GM19099 (cell line): Measurements from ENCODE around the gene DAB2.

ENCODE experiments used
- POLR2A ChIP-seq: IDR thresholded peaks from 3 replicates; pipeline ENCODE4 v1.6.1; 2011; ENCODE audit warnings: low read depth; ENCODE audit not compliant: insufficient read length; ENCODE audit errors: extremely low read depth

The DAB2 gene

DNA sequence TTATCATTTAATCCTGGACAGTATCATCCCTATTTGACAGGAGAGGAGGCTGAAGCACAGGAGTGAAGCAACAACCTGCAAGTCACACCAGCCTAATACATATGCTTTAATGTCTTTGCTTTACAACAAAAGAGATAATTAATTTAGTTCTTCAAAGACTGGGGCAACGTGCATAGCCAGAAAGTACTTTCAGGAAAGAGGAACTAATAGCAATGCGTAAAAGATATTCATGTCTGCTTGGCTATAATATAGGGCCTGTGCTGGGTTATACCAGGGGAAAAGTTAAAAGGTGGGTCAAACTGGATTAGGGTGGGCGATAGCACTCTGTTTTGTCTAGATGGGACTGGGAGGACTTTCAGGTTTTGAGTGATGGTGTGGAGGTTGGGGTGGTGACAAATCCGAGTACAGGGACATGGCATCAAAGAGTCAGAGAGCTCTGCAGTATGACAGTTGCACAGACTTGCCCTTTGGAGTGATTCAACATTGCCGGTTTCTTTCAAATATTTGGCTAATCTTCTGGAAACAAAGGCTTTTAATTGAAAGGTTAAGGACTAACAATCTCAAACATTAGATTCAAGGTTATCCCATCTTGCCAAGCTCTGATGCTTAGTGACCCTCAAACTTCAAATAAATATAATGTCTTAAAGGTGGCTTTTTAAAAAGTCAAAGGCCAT, 11.9 kb downstream of the DAB2 start:
- no peak for TF ChIP-seq POLR2A

DNA sequence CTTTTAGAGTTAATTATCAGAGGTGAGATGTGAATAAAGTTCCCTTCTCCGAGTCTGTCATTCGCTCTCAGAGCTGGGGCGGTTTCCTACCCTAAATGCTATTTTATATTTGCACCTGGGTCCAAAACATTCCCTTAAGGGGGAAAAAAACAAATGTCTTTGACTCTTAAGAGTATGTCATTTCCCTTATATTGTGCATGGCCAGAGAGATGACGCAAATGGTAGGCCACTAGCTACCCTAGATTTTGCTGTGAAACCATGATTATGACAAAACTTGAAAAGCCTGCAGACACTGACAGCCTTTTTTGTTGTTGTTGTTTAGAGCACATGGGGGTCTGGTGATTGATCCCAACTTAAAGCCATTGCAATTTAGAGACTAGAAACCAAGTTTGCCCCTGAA, 12.8 kb downstream of the DAB2 start:
- TF ChIP-seq POLR2A: no peak

DNA sequence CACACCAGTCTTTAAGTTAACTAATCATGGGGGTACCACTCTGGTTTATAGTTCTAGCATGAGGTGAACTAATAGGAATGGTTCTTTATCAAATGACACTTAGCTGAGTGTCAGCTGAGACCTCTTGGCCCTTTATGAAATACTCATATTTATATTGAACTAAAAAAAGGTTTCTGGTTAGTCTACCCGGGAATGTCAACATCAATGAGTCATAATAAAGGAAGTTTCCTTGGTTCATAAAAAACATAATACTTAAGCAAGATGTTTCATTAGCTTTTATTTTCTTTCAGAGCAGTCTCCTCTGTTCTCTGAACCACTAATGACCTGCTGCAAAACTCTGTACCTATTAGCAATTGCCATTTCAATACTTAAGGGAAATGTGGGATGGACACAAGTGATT, 13.7 kb downstream of the DAB2 start:
- TF ChIP-seq POLR2A: no peak

DNA sequence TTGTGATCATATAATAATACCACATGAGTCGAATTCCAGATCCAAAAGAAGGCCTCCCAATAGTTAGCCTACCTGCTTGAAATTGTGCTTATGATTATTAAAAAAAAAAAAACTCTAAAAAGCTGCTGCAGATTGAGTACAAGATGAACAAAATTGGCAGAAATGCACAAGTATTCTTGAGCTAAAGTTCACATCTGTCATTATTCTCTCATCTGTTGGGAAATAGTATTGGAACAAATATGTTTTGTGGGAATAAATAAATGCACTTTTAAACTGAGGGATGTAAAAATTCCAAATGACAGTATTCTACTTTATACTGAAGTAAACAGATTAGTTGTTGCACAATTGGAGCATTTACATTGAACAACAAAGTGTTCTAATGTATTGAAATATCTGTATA, 15.7 kb downstream of the DAB2 start:
- TF ChIP-seq POLR2A: no peak

DNA sequence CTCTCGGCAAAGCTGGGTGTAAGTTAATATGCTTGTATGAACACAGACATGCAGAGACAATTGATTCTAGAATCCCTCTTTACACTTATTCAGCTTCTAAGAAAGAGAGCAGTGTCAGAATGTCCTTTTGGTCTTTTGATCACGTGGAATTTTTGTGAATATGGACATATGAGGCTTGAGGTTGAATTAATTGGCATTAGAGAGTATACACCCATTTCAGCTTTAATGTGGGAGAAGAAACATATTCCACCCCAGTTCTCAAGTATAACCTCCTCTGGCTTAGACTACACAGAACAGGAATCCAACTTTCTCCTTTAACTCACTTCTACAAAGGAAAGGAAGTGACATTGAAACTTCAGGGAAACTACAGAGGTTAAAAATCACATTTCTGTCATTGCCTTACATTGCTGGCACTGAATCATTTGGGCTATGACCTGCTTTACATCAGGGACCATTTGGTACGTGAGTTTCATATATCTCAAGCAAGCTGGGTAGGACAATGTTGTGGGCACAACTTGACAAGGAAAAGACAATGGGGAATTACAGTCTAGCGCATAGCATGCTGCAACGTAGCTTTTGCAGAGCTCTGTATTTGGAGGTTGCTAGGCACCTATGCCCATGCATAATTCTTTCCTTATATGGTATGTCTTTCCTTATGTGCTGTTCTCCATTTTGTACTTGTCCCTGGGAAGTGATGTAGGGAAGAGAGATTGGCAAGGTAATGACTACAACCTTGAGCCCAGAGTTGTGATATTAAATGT, 19.5 kb downstream of the DAB2 start:
- no peak for TF ChIP-seq POLR2A

DNA sequence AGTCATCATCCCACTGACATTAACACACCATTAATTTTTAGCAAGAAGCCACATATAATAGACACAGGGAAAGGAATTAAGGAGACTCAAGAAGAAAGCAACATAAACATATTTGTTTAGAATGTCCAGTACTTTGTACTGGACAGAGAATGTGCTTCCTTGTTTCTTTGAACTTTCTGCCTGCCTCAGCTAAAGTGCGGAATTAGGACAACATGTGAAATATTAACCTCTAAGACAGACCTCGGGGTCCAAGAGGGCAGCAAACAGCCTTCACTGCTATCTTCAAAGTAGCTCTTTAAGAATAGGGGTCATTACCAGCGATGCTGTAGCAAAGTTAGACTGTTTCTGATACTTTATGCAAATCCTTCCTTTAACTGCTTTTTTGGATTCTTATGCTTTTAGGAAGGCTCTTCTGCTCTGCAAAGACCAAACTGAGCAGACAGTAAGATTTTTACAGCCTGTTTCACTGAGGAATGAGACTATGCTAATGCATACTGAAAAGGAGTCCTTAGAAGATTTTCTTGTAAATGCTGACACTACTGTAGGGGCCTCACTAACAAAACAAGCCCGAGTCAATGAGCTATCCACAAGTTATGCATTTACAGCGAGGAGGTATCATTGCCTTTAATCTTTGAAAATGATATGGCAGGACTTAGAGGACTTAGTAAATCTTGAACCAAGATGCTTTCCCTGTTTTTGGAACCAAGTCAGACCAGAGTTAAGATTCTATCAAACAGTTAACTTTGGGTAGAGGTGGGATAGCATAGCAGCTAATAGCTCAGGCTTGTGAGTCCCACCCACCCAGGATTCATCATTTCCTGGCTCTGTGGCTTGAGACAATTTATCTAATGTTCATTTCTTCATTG, 23.8 kb downstream of the DAB2 start:
- TF ChIP-seq POLR2A: no peak

DNA sequence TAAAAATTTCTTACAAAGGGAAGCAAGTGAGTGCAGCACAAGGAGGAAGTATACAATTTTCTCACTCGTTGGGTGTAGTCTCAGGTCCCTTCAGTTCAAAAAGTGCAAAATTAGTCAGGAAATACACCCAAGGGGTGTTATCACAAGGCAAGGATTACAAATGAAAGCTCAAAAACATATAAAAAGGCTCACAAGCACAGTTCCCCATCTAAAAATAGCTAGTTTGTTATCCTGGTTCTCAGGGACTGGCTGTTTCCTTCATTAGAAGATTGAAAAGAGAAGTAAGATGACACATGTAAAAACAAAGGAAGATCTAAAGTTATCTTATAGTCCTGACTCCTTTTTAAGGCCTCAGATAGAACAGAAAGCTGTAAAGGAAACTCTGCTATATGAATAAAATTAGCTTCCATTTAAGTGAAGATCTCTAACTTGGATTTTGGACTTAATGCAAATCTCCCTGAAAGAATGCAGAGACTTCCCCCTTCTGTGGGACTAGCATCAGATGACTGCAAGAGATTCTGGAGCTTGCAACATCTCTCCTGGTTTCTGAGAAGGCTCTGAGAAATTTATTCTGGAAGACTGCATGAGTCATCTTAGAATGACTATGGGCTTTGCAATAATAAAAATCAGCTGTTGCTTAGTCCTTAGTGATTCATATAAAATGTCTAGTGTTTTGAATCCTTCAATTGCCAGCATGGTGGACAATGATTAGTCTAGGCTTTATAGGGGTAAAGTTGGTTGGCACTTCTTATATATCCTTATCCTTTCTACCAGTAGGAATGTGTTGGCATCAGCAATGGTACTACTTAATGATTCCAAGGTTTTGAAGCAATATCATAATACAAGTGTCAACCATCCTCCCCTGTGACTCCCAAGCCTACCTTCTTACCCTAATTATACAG, 25.4 kb downstream of the DAB2 start:
- no peak for TF ChIP-seq POLR2A

DNA sequence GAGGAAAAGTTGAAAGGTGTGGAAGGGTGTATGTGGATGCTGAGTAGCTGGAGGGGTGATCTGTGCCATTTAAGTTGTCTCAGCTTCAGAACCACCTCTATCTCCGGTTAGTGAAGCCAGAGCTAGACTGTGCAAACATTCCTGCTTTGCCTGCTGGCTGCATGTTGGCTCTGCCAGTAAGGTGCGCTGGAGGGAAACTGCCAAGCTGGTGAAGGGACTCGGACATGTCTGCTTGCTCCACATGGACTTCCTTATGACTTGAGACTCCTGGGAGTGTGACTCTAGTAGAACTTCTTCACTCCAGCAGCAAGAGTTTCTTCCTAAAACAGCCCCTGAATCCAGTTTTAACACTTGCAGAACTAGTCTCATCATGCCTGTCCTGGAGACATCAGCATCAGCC, 27.9 kb downstream of the DAB2 start:
- no peak for TF ChIP-seq POLR2A

DNA sequence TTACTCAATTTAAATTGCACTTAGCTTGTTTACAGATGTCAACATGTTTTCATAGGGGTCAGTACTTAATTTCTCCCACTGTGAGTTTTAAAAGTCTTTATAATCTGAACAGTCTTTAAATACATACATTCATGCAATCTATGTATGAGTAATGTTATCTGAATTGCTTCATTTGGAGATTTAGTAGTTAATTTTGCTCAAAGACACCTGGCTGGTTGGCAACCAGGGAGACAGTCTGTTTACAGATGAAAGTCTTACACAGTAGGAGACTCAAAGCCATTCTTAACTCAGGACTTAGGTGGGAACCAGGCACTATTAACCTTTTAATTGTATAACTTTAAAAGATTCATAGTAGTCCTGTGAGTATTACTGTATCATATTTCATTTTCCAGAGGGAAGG, 29.3 kb downstream of the DAB2 start:
- no peak for TF ChIP-seq POLR2A

DNA sequence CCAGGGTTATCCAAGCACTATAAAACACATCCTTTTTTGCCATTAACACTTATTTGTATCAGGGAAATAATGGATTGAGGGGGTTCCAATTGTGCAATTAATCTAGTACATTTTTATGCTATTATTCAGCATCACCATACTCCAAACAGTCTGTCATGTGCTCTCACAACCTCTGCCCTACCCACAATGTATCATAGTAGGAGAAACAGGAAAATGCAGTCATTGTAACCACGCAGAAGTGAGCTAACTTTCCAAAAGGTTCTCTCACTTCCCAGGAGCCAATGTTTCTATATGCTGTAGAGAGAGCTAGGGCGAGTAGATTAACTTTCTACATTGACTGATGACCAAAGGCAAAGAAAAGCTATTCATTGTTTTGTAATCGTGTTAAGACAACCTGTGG, 29.8 kb downstream of the DAB2 start:
- TF ChIP-seq POLR2A: no peak

DNA sequence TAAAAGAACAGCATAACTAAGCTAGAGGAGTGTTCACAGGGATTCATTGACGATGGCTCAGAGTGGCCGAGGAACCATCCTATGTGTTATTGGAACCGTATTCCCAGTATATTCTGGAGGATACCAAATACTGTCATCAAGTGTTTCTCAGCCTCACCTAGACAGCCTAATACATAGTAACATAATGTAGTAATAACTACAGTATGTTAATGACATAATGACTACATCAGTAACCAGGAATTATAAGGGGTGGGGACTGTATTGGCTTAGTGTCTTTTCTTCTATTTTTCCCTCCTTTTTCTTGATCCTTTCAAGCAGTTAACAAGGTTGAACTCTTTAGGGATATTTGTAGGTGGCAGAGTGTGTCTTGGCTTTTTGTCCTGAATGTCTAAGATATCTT, 33.8 kb downstream of the DAB2 start:
- no peak for TF ChIP-seq POLR2A

DNA sequence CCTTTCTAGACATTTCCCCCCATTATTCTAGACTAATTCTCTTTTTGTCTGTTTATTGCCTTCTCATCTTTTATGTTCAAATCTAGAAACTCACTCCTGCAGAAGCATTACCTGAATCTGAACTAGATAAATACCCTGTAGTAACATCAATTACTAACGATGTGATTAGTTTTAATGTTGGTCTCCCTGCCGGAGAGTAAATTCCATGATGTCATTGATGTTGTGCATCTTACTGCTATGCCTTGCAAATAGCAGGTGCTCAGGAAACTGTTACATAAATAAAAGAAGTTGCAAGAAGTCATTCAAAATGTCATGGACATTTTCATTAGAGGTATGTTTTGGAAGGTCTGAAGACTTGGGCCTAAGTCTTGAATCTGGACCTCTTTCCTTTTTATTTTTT, 37.5 kb downstream of the DAB2 start:
- no peak for TF ChIP-seq POLR2A

DNA sequence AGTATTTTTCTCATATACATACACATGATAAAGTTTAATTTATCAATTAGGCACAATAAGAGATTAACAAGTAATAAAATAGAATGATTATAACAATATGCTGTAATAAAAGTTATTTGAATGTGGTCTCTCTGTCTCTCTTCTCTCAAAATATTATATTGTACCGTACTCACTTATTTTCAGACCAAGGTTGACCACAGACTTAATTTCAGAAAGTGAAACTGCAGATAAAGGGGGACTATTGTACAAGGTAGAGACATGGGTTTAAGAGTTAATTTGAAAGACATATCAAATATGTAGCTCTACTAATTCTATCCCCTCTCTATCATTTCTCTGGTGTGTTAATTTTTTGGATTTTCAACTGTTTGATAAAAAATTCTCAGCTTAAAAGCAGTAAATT, 40.5 kb downstream of the DAB2 start:
- no peak for TF ChIP-seq POLR2A

DNA sequence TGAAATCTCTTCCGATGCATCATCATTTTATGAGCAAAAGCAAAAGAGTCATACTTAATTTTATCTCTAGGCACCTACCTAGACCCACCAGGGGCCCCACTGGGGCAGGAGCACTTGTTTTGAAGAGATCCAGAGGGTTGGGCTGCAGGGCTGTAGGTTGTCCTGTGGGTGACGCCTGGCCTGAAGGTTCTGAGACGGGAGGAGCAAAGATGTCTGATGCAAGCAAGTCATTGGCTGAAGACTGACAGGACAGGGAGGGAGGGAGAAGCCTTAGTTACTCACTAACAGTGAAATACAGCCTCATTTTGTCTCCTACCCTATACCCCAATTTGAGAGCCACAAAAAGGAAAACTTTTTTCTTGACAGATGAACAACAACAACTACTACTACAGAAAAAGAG, 43.4 kb downstream of the DAB2 start:
- no peak for TF ChIP-seq POLR2A

DNA sequence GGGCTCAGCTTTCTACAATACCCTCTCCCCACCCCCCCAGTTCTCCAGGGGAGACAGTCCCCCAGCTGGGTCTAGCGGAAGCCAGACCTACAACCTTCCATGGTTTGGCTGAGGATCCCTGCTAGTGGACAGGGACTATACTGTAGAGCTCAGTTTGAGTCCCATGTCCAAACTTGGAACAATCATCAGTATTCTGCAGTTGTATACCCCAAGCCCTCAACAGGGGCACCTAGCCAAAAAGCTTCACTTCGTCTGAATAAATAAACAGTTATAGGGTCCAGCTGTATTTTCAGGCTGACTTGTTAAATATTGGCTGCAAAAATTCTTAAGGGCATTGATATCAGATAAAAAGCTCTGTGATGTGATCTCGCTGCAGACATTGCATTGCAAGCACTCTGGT, 45.1 kb downstream of the DAB2 start:
- TF ChIP-seq POLR2A: no peak
